Mucosa of rectum (tissue), 2 donors: ENCODE results near the gene MRPL17.
A peak's percentile ranks its signal among the peaks of the same experiment; 100 is the strongest.
"Not testable (repeated sequence)": the region's sequence is repeated elsewhere in the genome, so short reads cannot be mapped to it uniquely, and the experiment has no call there.

ENCODE experiments used
- H3K27ac ChIP-seq, 2 donors: one replicate each; pipeline ENCODE4 v1.7.0; 2013; ENCODE audit warnings: inconsistent platforms in 2 of 2, low read depth in 2 of 2, low read length in 2 of 2
- H3K27me3 ChIP-seq, 2 donors: one replicate each; pipeline ENCODE4 v1.7.0; 2013; ENCODE audit warnings: low read length in 2 of 2; ENCODE audit not compliant: control insufficient read depth in 2 of 2, insufficient read depth in 2 of 2
- H3K36me3 ChIP-seq, 2 donors: one replicate each; pipeline ENCODE4 v1.7.0; 2013; ENCODE audit warnings: low read length in 2 of 2; ENCODE audit not compliant: control insufficient read depth in 2 of 2, insufficient read depth in 2 of 2
- H3K4me1 ChIP-seq, 2 donors: one replicate each; pipeline ENCODE4 v1.7.0; 2013; ENCODE audit warnings: low read length in 2 of 2, mild to moderate bottlenecking in 1 of 2; ENCODE audit not compliant: control insufficient read depth in 2 of 2, insufficient read depth in 2 of 2
- H3K4me3 ChIP-seq, 2 donors: one replicate each; pipeline ENCODE4 v1.7.0; 2013; ENCODE audit warnings: low read length in 2 of 2
- H3K9ac ChIP-seq, 2 donors: one replicate each; pipeline ENCODE4 v1.7.0; 2013; ENCODE audit warnings: low read length in 2 of 2, low read depth in 1 of 2, mild to moderate bottlenecking in 1 of 2
- H3K9me3 ChIP-seq, 2 donors: one replicate each; pipeline ENCODE4 v1.7.0; 2013; ENCODE audit warnings: low read length in 2 of 2; ENCODE audit not compliant: control insufficient read depth in 2 of 2
- donor health status: healthy.
- donor health status: Normal muscosa, but diverticular disease.

MRPL17 gene

GRCh38 chr11:6686006-6686405 lies 2.9 kb upstream of the MRPL17 start:
- Histone ChIP-seq H3K9ac (no peak overlapping the region), H3K36me3 (peaks cover 3 to 6% of the 10 kb centered on the region in 2 donors), H3K9me3 (no peaks in the 10 kb centered on the region), H3K27me3 (no peaks in the 10 kb centered on the region), H3K4me3 (no peak overlapping the region), H3K27ac (no peak overlapping the region), H3K4me1 (peaks cover 7 to 15% of the 10 kb centered on the region in 2 donors)

GRCh38 chr11:6684068-6684467 lies 928 bp upstream of the MRPL17 start:
- H3K9me3 ChIP-seq, H3K27me3 ChIP-seq, H3K27ac ChIP-seq: not testable (repeated sequence)
- Histone ChIP-seq H3K4me3 (peak overlapping the region in 1 of 2 donors; percentile 89), H3K9ac (peak overlapping the region in 1 of 2 donors; percentile 93), H3K4me1 (peaks cover 7 to 15% of the 10 kb centered on the region in 2 donors), H3K36me3 (peaks cover 3 to 14% of the 10 kb centered on the region in 2 donors)

DNA sequence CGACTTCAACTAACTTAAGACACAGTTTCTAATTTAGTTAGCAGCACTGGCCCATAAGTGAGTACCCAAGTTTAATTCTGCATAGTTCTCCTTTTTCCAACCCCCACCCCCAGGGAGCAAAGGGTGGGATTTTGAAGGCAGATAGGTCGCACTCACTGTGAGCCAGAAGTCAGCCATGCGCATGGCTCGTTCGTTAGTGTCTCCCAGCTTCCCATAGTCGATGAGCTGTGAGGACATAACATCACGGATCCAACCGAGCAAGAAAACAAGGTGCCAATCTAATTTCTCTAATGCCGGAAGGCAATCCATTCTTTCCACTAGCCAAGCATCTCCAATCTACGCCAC lies 577 bp downstream of the MRPL17 start:
- H3K4me3 ChIP-seq, result peak overlapping the region; percentile 89 to 95
- H3K27me3 ChIP-seq, result no peaks in the 10 kb centered on the region
- peak overlapping the region; percentile 85 to 89 for H3K9ac ChIP-seq
- peaks cover 3 to 14% of the 10 kb centered on the region in 2 donors for H3K36me3 ChIP-seq
- peaks cover 7 to 15% of the 10 kb centered on the region in 2 donors for H3K4me1 ChIP-seq
- no peaks in the 10 kb centered on the region for H3K9me3 ChIP-seq
- H3K27ac ChIP-seq, result peak overlapping the region; percentile 69 to 88

- no peak overlapping the region for H3K27ac ChIP-seq
- peaks cover 7 to 15% of the 10 kb centered on the region in 2 donors for H3K4me1 ChIP-seq
- H3K9me3 ChIP-seq, result no peaks in the 10 kb centered on the region
- peak overlapping the region; percentile 85 to 89 for H3K9ac ChIP-seq
- peaks cover 3 to 14% of the 10 kb centered on the region in 2 donors for H3K36me3 ChIP-seq
- peak overlapping the region; percentile 89 to 95 for H3K4me3 ChIP-seq
- H3K27me3 ChIP-seq, result no peaks in the 10 kb centered on the region
These were observed 1.2 kb downstream of the MRPL17 start for GRCh38 chr11:6681949-6682348.

DNA sequence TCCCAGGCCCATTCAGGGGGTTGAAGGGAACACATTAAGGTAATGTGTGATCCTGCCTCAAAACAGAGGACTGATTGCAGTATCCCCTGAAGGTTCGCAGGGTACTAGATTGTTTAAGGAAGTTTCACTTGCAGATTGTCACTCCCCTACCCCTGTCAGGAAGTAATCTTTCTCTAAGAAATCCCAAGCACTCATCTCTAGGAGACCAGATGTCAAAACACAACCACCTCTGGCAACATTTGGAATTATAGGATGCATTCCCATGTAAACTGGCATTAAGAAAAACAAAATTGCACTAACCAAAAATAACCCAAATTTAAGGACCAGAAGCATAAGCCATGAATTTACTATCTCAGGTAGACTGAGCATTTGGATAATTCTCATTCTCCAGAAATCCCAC lies 1.6 kb downstream of the MRPL17 start:
- Histone ChIP-seq H3K9me3 (no peaks in the 10 kb centered on the region), H3K27ac (no peak overlapping the region), H3K4me3 (no peak overlapping the region), H3K9ac (no peak overlapping the region), H3K27me3 (no peaks in the 10 kb centered on the region), H3K36me3 (peaks cover 3 to 14% of the 10 kb centered on the region in 2 donors), H3K4me1 (peaks cover 7 to 15% of the 10 kb centered on the region in 2 donors)

DNA sequence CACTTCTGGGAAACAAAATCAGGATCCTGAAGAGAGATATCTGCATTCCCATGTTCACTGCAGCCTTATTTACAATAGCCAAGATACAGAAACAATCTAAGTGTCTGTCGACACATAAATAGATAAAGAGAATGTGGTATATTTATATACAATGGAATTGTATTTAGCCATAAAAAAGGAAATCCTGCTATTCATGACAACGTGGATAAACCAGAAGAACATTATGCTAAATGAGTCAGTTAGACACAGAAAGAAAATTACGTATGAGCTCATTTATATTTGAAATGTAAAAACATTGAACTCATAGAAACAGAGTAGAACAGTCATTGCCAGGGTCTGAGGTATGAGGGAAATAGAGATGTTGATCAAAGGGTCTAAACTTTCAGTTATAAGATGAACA lies 6.1 kb downstream of the MRPL17 start:
- peaks cover 2 to 6% of the 10 kb centered on the region in 2 donors for H3K4me1 ChIP-seq
- no peaks in the 10 kb centered on the region for H3K9me3 ChIP-seq
- H3K27me3 ChIP-seq, result no peaks in the 10 kb centered on the region
- H3K27ac ChIP-seq, result no peak overlapping the region
- no peak overlapping the region for H3K4me3 ChIP-seq
- H3K36me3 ChIP-seq, result peaks cover 3 to 14% of the 10 kb centered on the region in 2 donors
- no peak overlapping the region for H3K9ac ChIP-seq

DNA sequence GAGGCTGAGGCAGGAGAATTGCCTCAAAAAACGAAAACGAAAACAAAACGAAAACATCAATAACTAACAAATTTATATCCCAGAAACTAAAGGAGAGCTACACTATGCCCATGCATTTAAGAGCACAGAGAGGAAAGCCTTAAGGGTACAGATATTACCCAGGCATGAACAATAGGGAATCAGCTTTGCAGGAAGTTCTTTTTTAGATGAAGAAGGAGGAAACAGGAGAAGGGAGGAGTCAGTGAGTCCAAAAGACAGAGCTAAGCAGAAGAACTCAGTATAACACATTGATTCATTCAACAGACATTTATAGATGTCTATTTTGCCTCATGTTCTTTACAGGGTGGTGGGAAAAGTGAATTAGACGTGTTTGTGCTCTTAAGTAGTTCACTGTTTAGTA lies 8.3 kb downstream of the MRPL17 start:
- Histone ChIP-seq H3K4me3 (no peak overlapping the region), H3K4me1 (no peaks in the 10 kb centered on the region), H3K27me3 (no peaks in the 10 kb centered on the region), H3K9me3 (no peaks in the 10 kb centered on the region), H3K36me3 (no peaks in the 10 kb centered on the region), H3K27ac (no peak overlapping the region), H3K9ac (no peak overlapping the region)

DNA sequence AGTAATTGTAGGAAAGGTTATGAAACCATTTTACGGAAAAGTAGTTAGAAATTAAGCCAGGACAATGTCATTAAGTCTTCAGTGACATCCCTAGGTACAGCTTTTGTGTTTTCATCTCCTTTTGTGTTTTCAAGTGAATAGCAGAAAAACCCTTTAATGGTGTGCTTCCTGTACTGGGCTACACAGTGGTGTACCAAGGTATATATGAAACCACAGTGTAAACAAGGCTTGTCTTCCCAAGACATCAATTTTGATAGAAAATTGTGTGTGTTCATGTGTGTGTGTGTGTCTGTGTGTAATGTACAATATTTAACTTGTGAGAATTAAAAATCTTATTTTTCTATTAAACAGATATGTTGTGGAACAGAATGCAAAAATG lies 8.9 kb downstream of the MRPL17 start:
- Histone ChIP-seq H3K9ac (no peak overlapping the region), H3K27ac (no peak overlapping the region), H3K36me3 (no peaks in the 10 kb centered on the region), H3K9me3 (no peaks in the 10 kb centered on the region), H3K4me1 (no peaks in the 10 kb centered on the region), H3K27me3 (no peaks in the 10 kb centered on the region), H3K4me3 (no peak overlapping the region)

DNA sequence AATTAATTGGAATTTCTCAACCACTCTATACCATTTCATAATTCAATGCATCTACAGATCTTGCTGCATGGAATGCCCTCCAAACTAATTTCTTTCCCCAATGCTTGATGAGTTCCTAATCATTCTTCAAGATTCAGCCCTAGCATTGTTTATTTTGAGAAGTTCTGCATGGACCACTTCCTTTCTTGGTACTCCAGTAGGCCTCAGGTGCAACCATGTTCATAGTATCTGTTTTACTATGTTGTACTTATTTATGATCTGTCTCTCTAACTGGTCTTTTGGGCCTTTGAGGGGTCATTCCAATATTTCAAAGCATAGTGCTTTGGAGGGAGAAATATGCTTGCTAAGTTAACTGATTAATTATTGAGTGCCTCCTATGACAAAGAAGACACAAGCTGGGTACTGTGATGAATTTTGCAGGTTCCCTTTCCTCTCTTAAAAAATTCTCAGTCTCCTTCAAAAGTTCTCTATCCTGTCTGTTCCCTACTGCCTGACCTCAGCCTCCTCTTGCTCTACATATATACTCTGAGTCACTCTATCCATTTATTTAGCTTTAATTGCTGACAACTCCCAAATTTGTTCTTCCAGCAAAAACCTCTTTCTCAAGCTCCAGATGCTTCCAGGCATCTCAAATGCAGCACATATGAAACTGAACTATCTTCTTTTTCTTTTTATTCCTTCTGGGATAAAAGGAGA lies 9.5 kb downstream of the MRPL17 start:
- Histone ChIP-seq H3K4me1 (no peaks in the 10 kb centered on the region), H3K27ac (no peak overlapping the region), H3K27me3 (no peaks in the 10 kb centered on the region), H3K9me3 (no peaks in the 10 kb centered on the region), H3K9ac (no peak overlapping the region), H3K36me3 (no peaks in the 10 kb centered on the region), H3K4me3 (no peak overlapping the region)

DNA sequence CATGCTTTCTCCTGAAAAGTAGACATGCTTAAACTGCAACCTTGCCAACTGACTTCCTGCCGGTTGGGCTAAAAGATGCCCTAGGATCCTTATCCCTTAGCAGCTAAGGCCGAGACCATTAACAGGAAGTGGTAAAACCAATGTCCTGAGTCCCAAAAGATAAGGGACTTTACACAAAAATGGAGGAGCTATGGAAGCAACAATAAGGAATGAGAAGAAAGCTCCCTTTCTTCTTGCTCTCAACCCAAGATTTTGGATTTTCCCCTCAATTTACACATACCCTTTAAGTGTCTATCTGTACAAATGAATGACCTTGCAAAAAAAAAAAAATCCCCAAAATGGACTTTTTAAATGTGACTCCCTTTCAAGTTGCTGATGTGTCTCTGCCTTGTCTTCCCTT lies 11.1 kb downstream of the MRPL17 start:
- H3K36me3 ChIP-seq, result no peaks in the 10 kb centered on the region
- H3K9me3 ChIP-seq, result no peaks in the 10 kb centered on the region
- H3K4me3 ChIP-seq, result no peak overlapping the region
- H3K4me1 ChIP-seq, result no peaks in the 10 kb centered on the region
- H3K9ac ChIP-seq, result no peak overlapping the region
- H3K27me3 ChIP-seq, result no peaks in the 10 kb centered on the region
- H3K27ac ChIP-seq, result no peak overlapping the region
